ENCODE data around the gene ZNF780B.

ZNF780B gene

GRCh38 chr19:40025938-40026596 lies 30.0 kb downstream of the ZNF780B start:
- CTCF ChIA-PET, result no interaction called here
- no peak overlapping the region for H3K27ac ChIP-seq
- POLR2A ChIA-PET (ENCODE audit: low non-redundant PET), result no interaction called here
- DNase-seq (ENCODE audit: low spot score), result no peak
- no peak for TF ChIP-seq CTCF (conservative IDR thresholded peaks at IDR 0.05; ENCODE audit: low read depth)

- CTCF ChIA-PET, result no interaction called here
- POLR2A ChIA-PET (ENCODE audit: low non-redundant PET), result no interaction called here
These were observed 32.1 kb downstream of the ZNF780B start for GRCh38 chr19:40023969-40024368.

GRCh38 chr19:40013991-40014390 lies 42.0 kb downstream of the ZNF780B start:
- POLR2A ChIA-PET (ENCODE audit: low non-redundant PET), result no interaction called here
- no peak overlapping the region for H3K27ac ChIP-seq
- CTCF ChIA-PET, result no interaction called here
- DNase-seq (ENCODE audit: low spot score), result no peak
- TF ChIP-seq CTCF (conservative IDR thresholded peaks at IDR 0.05; ENCODE audit: low read depth), result no peak

More at GRCh38 chr19:40023969-40024368, 32.1 kb downstream of the ZNF780B start:
- H3K27ac ChIP-seq, result no peak overlapping the region
- no peak for DNase-seq (ENCODE audit: low spot score)
- no peak for TF ChIP-seq CTCF (conservative IDR thresholded peaks at IDR 0.05; ENCODE audit: low read depth)

- DNase-seq (ENCODE audit: low spot score), result no peak
- TF ChIP-seq CTCF (conservative IDR thresholded peaks at IDR 0.05; ENCODE audit: low read depth), result no peak
- no peak overlapping the region for H3K27ac ChIP-seq
- POLR2A ChIA-PET (ENCODE audit: low non-redundant PET), result no interaction called here
- CTCF ChIA-PET, result interaction anchor here (0.6 to 0.7 kb wide), 2 partner anchors 116 to 579 kb away, joined by 3 read pairs; no protein-coding TSS in a partner anchor
These were observed 46.4 kb downstream of the ZNF780B start for GRCh38 chr19:40009674-40010073.

DNA sequence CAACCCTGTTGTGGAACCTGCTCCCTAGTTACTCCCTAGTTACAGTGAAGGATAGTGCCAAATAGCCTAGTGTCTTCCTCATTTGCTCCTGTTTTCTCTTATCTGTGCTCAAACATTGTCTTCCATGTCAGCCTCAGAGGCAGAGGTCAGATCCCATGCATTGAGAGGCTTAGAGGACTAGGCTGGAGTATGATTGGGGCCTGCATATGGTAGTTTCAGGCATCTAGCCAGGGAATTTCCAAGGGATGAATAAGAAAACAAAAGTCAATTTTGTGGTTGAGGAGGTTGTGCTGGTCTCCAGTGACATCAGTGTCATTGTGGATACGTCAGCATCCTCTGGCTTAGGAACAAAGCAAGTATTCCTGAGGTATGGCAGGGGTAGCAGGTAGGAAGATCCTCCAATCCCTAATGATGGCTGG lies 49.7 kb downstream of the ZNF780B start:
- ChIA-PET POLR2A (ENCODE audit: low non-redundant PET) (no interaction called here), CTCF (no interaction called here)
- DNase-seq (ENCODE audit: low spot score), result no peak
- TF ChIP-seq CTCF (conservative IDR thresholded peaks at IDR 0.05; ENCODE audit: low read depth), result no peak
- no peak overlapping the region for H3K27ac ChIP-seq

GRCh38 chr19:40005691-40006272 lies 50.2 kb downstream of the ZNF780B start:
- POLR2A ChIA-PET (ENCODE audit: low non-redundant PET), result interaction anchor here (0.6 kb wide), 1 partner anchor 231 kb away, joined by 5 read pairs; no protein-coding TSS in a partner anchor
- no peak for TF ChIP-seq CTCF (conservative IDR thresholded peaks at IDR 0.05; ENCODE audit: low read depth)
- CTCF ChIA-PET, result no interaction called here
- no peak for DNase-seq (ENCODE audit: low spot score)
- no peak overlapping the region for H3K27ac ChIP-seq

Data from RWPE1 (cell line).